IMR-90 (cell line): ENCODE measurements around the gene ILK. TPM values are rescaled to one million over a fixed set of nuclear protein-coding genes. Genes with fewer than 3 reads are reported as not detected.

Experiments
- ATAC-seq: fragments of 200-7000 bp; cut with Tn5 transposase; 2 replicates; pipeline ENCODE4 v1.9.1; 2020; ENCODE audit warnings: low read depth, mild to moderate bottlenecking, moderate library complexity
- BruUV-seq: library from RNA; stranded (reverse); fragments of 400-500 nt; replicated peaks from 2 replicates; lab custom pipeline; 2021; lab: Mats Ljungman, UMichigan
- CTCF ChIA-PET: fragments of 300-600 bp; formaldehyde crosslinking; extraction: SDS; loops from one replicate; lab custom pipeline; 2021; ENCODE audit warnings: antibody characterized with exemption; lab: Yijun Ruan, JAX
- POLR2A ChIA-PET: fragments of 300-600 bp; sonication (Branson Sonifier 250); formaldehyde crosslinking; loops from one replicate; lab custom pipeline; 2022; ENCODE audit warnings: antibody characterized with exemption; ENCODE audit not compliant: unreplicated experiment; lab: Charles Lee
- DNase-seq: peaks from one replicate; pipeline ENCODE4 v3.0.0; 2013
- H2AFZ ChIP-seq: replicated peaks from 2 replicates; pipeline ENCODE3; 2013; ENCODE audit warnings: low read length, mild to moderate bottlenecking; ENCODE audit not compliant: poor library complexity
- H2AK5ac ChIP-seq: 2 replicates; pipeline ENCODE4 v1.6.1; 2013; ENCODE audit warnings: low read depth, low read length, inconsistent platforms
- H2AK9ac ChIP-seq: replicated peaks from 2 replicates; pipeline ENCODE3; 2013; ENCODE audit warnings: mild to moderate bottlenecking, low read depth, low read length, moderate library complexity; ENCODE audit not compliant: poor library complexity
- H2BK120ac ChIP-seq: 2 replicates; pipeline ENCODE4 v1.6.1; 2013; ENCODE audit warnings: low read depth, low read length, inconsistent platforms
- H2BK15ac ChIP-seq: 3 replicates; pipeline ENCODE4 v1.6.1; 2013; ENCODE audit warnings: low read depth, low read length, inconsistent platforms
- H2BK20ac ChIP-seq: 2 replicates; pipeline ENCODE4 v1.6.1; 2013; ENCODE audit warnings: low read depth, mild to moderate bottlenecking, inconsistent platforms, low read length, moderate library complexity
- H2BK5ac ChIP-seq: 2 replicates; pipeline ENCODE4 v1.6.1; 2013; ENCODE audit warnings: mild to moderate bottlenecking, low read depth, low read length, inconsistent platforms; ENCODE audit not compliant: poor library complexity, severe bottlenecking
- H3K14ac ChIP-seq: replicated peaks from 2 replicates; pipeline ENCODE4 v1.6.1; 2013; ENCODE audit warnings: low read depth, low read length, inconsistent platforms
- H3K18ac ChIP-seq: 2 replicates; pipeline ENCODE4 v1.6.1; 2013; ENCODE audit warnings: low read depth, low read length, control low read depth
- H3K23ac ChIP-seq: 2 replicates; pipeline ENCODE4 v1.6.1; 2013; ENCODE audit warnings: low read depth, low read length, inconsistent platforms
- H3K27ac ChIP-seq: 2 replicates; pipeline ENCODE4 v1.5.1; 2013; ENCODE audit warnings: mild to moderate bottlenecking, control low read depth, low read length; ENCODE audit not compliant: insufficient read depth
- H3K27me3 ChIP-seq: 2 replicates; pipeline ENCODE4 v1.6.1; 2013; ENCODE audit warnings: low read length; ENCODE audit not compliant: control insufficient read depth, insufficient read depth
- H3K36me3 ChIP-seq: 2 replicates; pipeline ENCODE4 v1.6.1; 2013; ENCODE audit warnings: low read length, mixed read lengths; ENCODE audit not compliant: control insufficient read depth, insufficient read depth
- H3K4ac ChIP-seq: 2 replicates; pipeline ENCODE4 v1.6.1; 2013; ENCODE audit warnings: low read depth, low read length, inconsistent platforms
- H3K4me1 ChIP-seq: 2 replicates; pipeline ENCODE4 v1.6.1; 2013; ENCODE audit warnings: low read length, mixed read lengths; ENCODE audit not compliant: control insufficient read depth, insufficient read depth
- H3K4me2 ChIP-seq: 2 replicates; pipeline ENCODE4 v1.6.1; 2013; ENCODE audit warnings: low read depth, mild to moderate bottlenecking, control low read depth, low read length, moderate library complexity
- H3K4me3 ChIP-seq: 2 replicates; pipeline ENCODE4 v1.5.1; 2013; ENCODE audit warnings: low read depth, mild to moderate bottlenecking, control low read depth, low read length, moderate library complexity; ENCODE audit not compliant: insufficient read depth
- H3K56ac ChIP-seq: 2 replicates; pipeline ENCODE4 v1.6.1; 2013; ENCODE audit warnings: low read length, inconsistent platforms; ENCODE audit not compliant: insufficient read depth; ENCODE audit errors: extremely low read depth
- H3K79me1 ChIP-seq, 2 experiments: 2 replicates each; pipeline ENCODE4 v1.6.1; 2013; ENCODE audit warnings: low read length in 2 of 2, inconsistent platforms in 1 of 2, low read depth in 1 of 2
- H3K9ac ChIP-seq: 2 replicates; pipeline ENCODE4 v1.6.1; 2013; ENCODE audit warnings: low read depth, low read length, control low read depth
- H3K9me1 ChIP-seq: 2 replicates; pipeline ENCODE4 v1.6.1; 2013; ENCODE audit warnings: low read length, inconsistent platforms; ENCODE audit not compliant: insufficient read depth
- H3K9me3 ChIP-seq: 2 replicates; pipeline ENCODE4 v1.6.1; 2013; ENCODE audit warnings: low read length; ENCODE audit not compliant: control insufficient read depth, insufficient read depth
- H4K20me1 ChIP-seq: 2 replicates; pipeline ENCODE4 v1.6.1; 2013; ENCODE audit warnings: low read length, inconsistent platforms; ENCODE audit not compliant: insufficient read depth
- H4K5ac ChIP-seq: 2 replicates; pipeline ENCODE4 v1.6.1; 2013; ENCODE audit warnings: mild to moderate bottlenecking, low read depth, low read length, control low read depth
- H4K8ac ChIP-seq, 2 experiments: 2 replicates each; pipeline ENCODE4 v1.6.1; 2013; ENCODE audit warnings: low read depth in 2 of 2, low read length in 2 of 2, control low read depth in 1 of 2, inconsistent platforms in 1 of 2
- H4K91ac ChIP-seq: 2 replicates; pipeline ENCODE4 v1.6.1; 2013; ENCODE audit warnings: low read depth, low read length, inconsistent platforms; ENCODE audit not compliant: insufficient read depth
- CTCF ChIP-seq: conservative IDR thresholded peaks from 2 replicates; pipeline ENCODE4 v1.5.1; 2012; ENCODE audit warnings: mild to moderate bottlenecking, low read depth, low read length, improper control_type of control experiment
- FOS ChIP-seq: fragments of 150-350 bp; IDR thresholded peaks from 2 replicates; pipeline ENCODE4 v1.6.1; 2016; ENCODE audit warnings: low read depth, low read length
- NFE2L2 ChIP-seq: fragments of 150-350 bp; IDR thresholded peaks from 2 replicates; pipeline ENCODE4 v1.6.1; 2016; ENCODE audit warnings: low read depth, mild to moderate bottlenecking, low read length
- USF2 ChIP-seq: fragments of 150-350 bp; IDR thresholded peaks from 2 replicates; pipeline ENCODE4 v1.6.1; 2017; ENCODE audit warnings: mild to moderate bottlenecking, antibody characterized with exemption, low read length, low read depth
- WGBS, 2 experiments: methylation state at CpG; one replicate each; pipeline versions ENCODE4 v1.1.5 to v1.1.7; 2013; ENCODE audit warnings: missing lambda C conversion rate in 2 of 2; ENCODE audit not compliant: insufficient read length in 1 of 2; ENCODE audit errors: extremely low coverage in 2 of 2; 5-methylcytosine and 5-hydroxymethylcytosine counted together
- dilution Hi-C: fragments of 300-500 bp; cut with HindIII; formaldehyde crosslinking; loops from one replicate; pipeline ENCODE4 v1.14.3; 2018; ENCODE audit warnings: low sequenced_read_pairs; ENCODE audit not compliant: unreplicated experiment
- in situ Hi-C: fragments of 300-500 bp; cut with MboI; formaldehyde crosslinking; loops from 3 replicates; pipeline ENCODE4 v1.14.3; 2019; ENCODE audit warnings: low sequenced_read_pairs, inconsistent platforms, mixed read lengths
- intact Hi-C: fragments of 100-400 bp; cut with micrococcal nuclease; formaldehyde crosslinking; loops from 2 replicates; pipeline ENCODE4 v1.10.0; 2022
- polyA plus RNA-seq, 3 experiments: library from polyadenylated mRNA; depleted of rRNA; stranded (reverse); fragments of >200 nt; gene quantifications; 2 replicates each; pipeline ENCODE4 v1.2.3, GENCODE V29; 2012; ENCODE audit warnings: low replicate concordance in 1 of 3
- total RNA-seq: library from RNA; depleted of rRNA; stranded (reverse); fragments of >200 nt; gene quantifications from 2 replicates; pipeline ENCODE4 v1.2.3, GENCODE V29; 2012

Gene ILK
- total and polyA plus RNA-seq, 2 of the 4 experiments (the other 2 are of a cell fraction) = 339 to 389 TPM

GRCh38 chr11:6656936-6657335, 53.4 kb downstream of the ILK start:
- Histone ChIP-seq H4K8ac (peak overlapping the region in 1 of 2 experiments; percentile 59; a peak in 1 of 4 replicates), H2AK5ac (no peak overlapping the region), H3K18ac (no peak overlapping the region), H4K5ac (no peak overlapping the region), H3K4me3 (no peak overlapping the region), H4K20me1 (0 out of 2 replicates have a peak, but pooled peaks cover 3% of the 10 kb centered on the region), H2BK15ac (no peak overlapping the region), H2AK9ac (no peak overlapping the region), H3K4me1 (peaks cover 5% of the 10 kb centered on the region), H3K9me1 (peaks cover 16% of the 10 kb centered on the region), H2BK5ac (no peak overlapping the region), H3K27ac (no peak overlapping the region), H3K27me3 (peaks cover 15% of the 10 kb centered on the region), H3K23ac (peak overlapping the region; percentile 18), H3K4ac (no peak overlapping the region), H4K91ac (no peak overlapping the region), H3K9ac (no peak overlapping the region), H2BK120ac (no peak overlapping the region), H2BK20ac (no peak overlapping the region), H3K79me1 (peaks cover 3 to 17% of the 10 kb centered on the region in 2 experiments; a peak in 2 of 4 replicates), H3K4me2 (peak overlapping the region; percentile 5; the same call in 1 of the 2 replicates), H3K14ac (no peak overlapping the region), H3K9me3 (no peaks in the 10 kb centered on the region), H3K36me3 (no peaks in the 10 kb centered on the region), H2AFZ (no peak overlapping the region), H3K56ac (no peak overlapping the region)
- intact Hi-C loops = no loop called here
- POLR2A ChIA-PET = interaction anchor here (0.9 kb wide), 1 partner anchor 337 kb away, joined by 5 read pairs; no protein-coding TSS in a partner anchor
- dilution Hi-C loops = no loop called here
- ATAC-seq (no peak), DNase-seq (no peak)
- WGBS, 2 experiments = 38% methylated on average over 2 of the region's 5 CpGs; no CpG with 5 or more reads in 1 of the 2 experiments
- no TSS peak for BruUV-seq
- no peak for TF ChIP-seq FOS
- TF ChIP-seq NFE2L2 = no peak
- TF ChIP-seq USF2 = no peak
- no peak for TF ChIP-seq CTCF
- CTCF ChIA-PET = no interaction called here
- in situ Hi-C loops = no loop called here
